H9 (cell line): Measurements from ENCODE around the gene CHMP6. TPM values are rescaled to one million over a fixed set of nuclear protein-coding genes. Genes with fewer than 3 reads are reported as not detected.
A peak's percentile ranks its signal among the peaks of the same experiment; 100 is the strongest.

Experiments used
- DNase-seq: peaks from one replicate; pipeline ENCODE4 v3.0.0-alpha.2; 2017
- H2AFZ ChIP-seq: one replicate; pipeline ENCODE4 v1.6.1; 2013; ENCODE audit warnings: mild to moderate bottlenecking, low read length, control low read depth, moderate library complexity
- H2AK5ac ChIP-seq: 2 replicates; pipeline ENCODE4 v1.6.1; 2013; ENCODE audit warnings: low read length, control low read depth, mixed read lengths; ENCODE audit not compliant: insufficient read length
- H2BK120ac ChIP-seq: one replicate; pipeline ENCODE4 v1.6.1; 2013; ENCODE audit warnings: low read depth, mild to moderate bottlenecking, low read length, control low read depth, inconsistent platforms; ENCODE audit not compliant: poor library complexity, severe bottlenecking
- H2BK12ac ChIP-seq: 2 replicates; pipeline ENCODE4 v1.6.1; 2013; ENCODE audit warnings: low read length, control low read depth, mixed read lengths, low read depth; ENCODE audit not compliant: insufficient read length
- H2BK15ac ChIP-seq: 2 replicates; pipeline ENCODE4 v1.6.1; 2013; ENCODE audit warnings: low read depth, low read length, control low read depth
- H2BK20ac ChIP-seq: one replicate; pipeline ENCODE4 v1.6.1; 2013; ENCODE audit warnings: low read depth, mild to moderate bottlenecking, low read length, control low read depth, inconsistent platforms; ENCODE audit not compliant: poor library complexity, severe bottlenecking
- H2BK5ac ChIP-seq: 2 replicates; pipeline ENCODE4 v1.6.1; 2013; ENCODE audit warnings: low read length, control low read depth, mixed read lengths; ENCODE audit not compliant: insufficient read length
- H3K14ac ChIP-seq: 2 replicates; pipeline ENCODE4 v1.6.1; 2013; ENCODE audit warnings: low read length, control low read depth; ENCODE audit not compliant: insufficient read depth
- H3K18ac ChIP-seq: 2 replicates; pipeline ENCODE4 v1.6.1; 2013; ENCODE audit warnings: low read depth, mild to moderate bottlenecking, mixed read lengths, low read length, control low read depth; ENCODE audit not compliant: insufficient read length
- H3K23ac ChIP-seq: 2 replicates; pipeline ENCODE4 v1.6.1; 2013; ENCODE audit warnings: low read length, control low read depth, mixed read lengths, low read depth; ENCODE audit not compliant: insufficient read length
- H3K23me2 ChIP-seq: 2 replicates; pipeline ENCODE4 v1.6.1; 2013; ENCODE audit warnings: low read depth, mild to moderate bottlenecking, mixed read lengths, low read length, control low read depth; ENCODE audit not compliant: insufficient read length, poor library complexity, severe bottlenecking
- H3K27ac ChIP-seq: 2 replicates; pipeline ENCODE4 v1.5.1; 2013; ENCODE audit warnings: low read length, control low read depth, mixed read lengths, low read depth; ENCODE audit not compliant: insufficient read length
- H3K27me3 ChIP-seq: 2 replicates; pipeline ENCODE4 v1.6.1; 2013; ENCODE audit warnings: low read length, control low read depth, inconsistent platforms; ENCODE audit not compliant: insufficient read depth
- H3K4ac ChIP-seq: 2 replicates; pipeline ENCODE4 v1.6.1; 2013; ENCODE audit warnings: low read depth, mild to moderate bottlenecking, control low read depth, inconsistent platforms, low read length, moderate library complexity
- H3K4me1 ChIP-seq: 2 replicates; pipeline ENCODE4 v1.6.1; 2013; ENCODE audit warnings: low read length, control low read depth, inconsistent platforms; ENCODE audit not compliant: insufficient read depth
- H3K4me2 ChIP-seq: 2 replicates; pipeline ENCODE4 v1.6.1; 2013; ENCODE audit warnings: low read length, control low read depth, mixed read lengths; ENCODE audit not compliant: insufficient read length, insufficient read depth
- H3K56ac ChIP-seq: 2 replicates; pipeline ENCODE4 v1.6.1; 2013; ENCODE audit warnings: low read depth, mild to moderate bottlenecking, mixed read lengths, low read length, control low read depth; ENCODE audit not compliant: insufficient read length
- H3K79me1 ChIP-seq: 2 replicates; pipeline ENCODE4 v1.6.1; 2013; ENCODE audit warnings: low read depth, mild to moderate bottlenecking, moderate library complexity, low read length, control low read depth, inconsistent platforms; ENCODE audit not compliant: insufficient read depth, poor library complexity, severe bottlenecking
- H3K79me2 ChIP-seq: 2 replicates; pipeline ENCODE4 v1.6.1; 2013; ENCODE audit warnings: low read length, control low read depth, inconsistent platforms; ENCODE audit not compliant: insufficient read depth
- H3K9ac ChIP-seq: 2 replicates; pipeline ENCODE4 v1.6.1; 2013; ENCODE audit warnings: low read length, control low read depth, mixed read lengths; ENCODE audit not compliant: insufficient read length; ENCODE audit errors: extremely low read depth
- H3K9me3 ChIP-seq: one replicate; pipeline ENCODE4 v1.6.1; 2013; ENCODE audit warnings: low read depth, low read length, inconsistent platforms; ENCODE audit not compliant: control insufficient read depth
- H3T11ph ChIP-seq: one replicate; pipeline ENCODE4 v1.6.1; 2013; ENCODE audit warnings: mild to moderate bottlenecking, low read length, control low read depth, inconsistent platforms
- H4K20me1 ChIP-seq: one replicate; pipeline ENCODE4 v1.6.1; 2013; ENCODE audit not compliant: control insufficient read depth, insufficient read length, insufficient read depth
- H4K5ac ChIP-seq: 2 replicates; pipeline ENCODE4 v1.6.1; 2013; ENCODE audit warnings: low read depth, mild to moderate bottlenecking, mixed read lengths, low read length, control low read depth; ENCODE audit not compliant: insufficient read length
- H4K8ac ChIP-seq: replicated peaks from 2 replicates; pipeline ENCODE4 v1.6.1; 2013; ENCODE audit warnings: low read length, control low read depth, mixed read lengths, low read depth; ENCODE audit not compliant: insufficient read length
- H4K91ac ChIP-seq: 2 replicates; pipeline ENCODE4 v1.6.1; 2013; ENCODE audit warnings: low read depth, mild to moderate bottlenecking, moderate library complexity, mixed read lengths, low read length, control low read depth; ENCODE audit not compliant: insufficient read length
- H3K27ac Mint-ChIP-seq, 3 experiments: 2 replicates in 2 of 3; 3 replicates in 1 of 3; pipeline ENCODE4 v1.8.0; 2020 to 2021; ENCODE audit warnings: mixed read lengths in 3 of 3, mild to moderate bottlenecking in 1 of 3, moderate library complexity in 1 of 3
- H3K27me3 Mint-ChIP-seq: 2 replicates; pipeline ENCODE4 v1.8.0; 2021; ENCODE audit warnings: low read depth, mild to moderate bottlenecking, moderate library complexity, mixed read lengths
- H3K36me3 Mint-ChIP-seq, 3 experiments: 2 replicates in 2 of 3; 3 replicates in 1 of 3; pipeline ENCODE4 v1.8.0; 2020 to 2021; ENCODE audit warnings: low read depth in 3 of 3, mixed read lengths in 3 of 3; ENCODE audit not compliant: insufficient read depth in 1 of 3
- H3K4me1 Mint-ChIP-seq, 2 experiments: 2 replicates each; pipeline ENCODE4 v1.8.0; 2020; ENCODE audit warnings: mixed read lengths in 2 of 2
- H3K4me3 Mint-ChIP-seq, 2 experiments: 2 replicates in 1 of 2; 3 replicates in 1 of 2; pipeline ENCODE4 v1.8.0; 2020 to 2021; ENCODE audit warnings: mild to moderate bottlenecking in 2 of 2, mixed read lengths in 2 of 2, moderate library complexity in 1 of 2
- H3K9me3 Mint-ChIP-seq, 2 experiments: 2 replicates in 1 of 2; 3 replicates in 1 of 2; pipeline ENCODE4 v1.8.0; 2020; ENCODE audit warnings: mild to moderate bottlenecking in 2 of 2, mixed read lengths in 2 of 2, moderate library complexity in 1 of 2
- CTCF ChIP-seq: fragments of 200-600 bp; sonication (generic); conservative IDR thresholded peaks from 3 replicates; pipeline ENCODE4 v1.8.0; 2021; ENCODE audit warnings: antibody characterized with exemption, mild to moderate bottlenecking
- WGBS: extraction: QIAGEN DNeasy Blood & Tissue Kit; methylation state at CpG from one replicate; pipeline ENCODE4 v1.1.7; 2013; ENCODE audit warnings: missing lambda C conversion rate, low lambda C conversion rate, mixed read lengths; ENCODE audit not compliant: insufficient read length; ENCODE audit errors: extremely low coverage; 5-methylcytosine and 5-hydroxymethylcytosine counted together
- total RNA-seq: library from RNA; stranded (reverse); gene quantifications from 2 replicates; pipeline ENCODE4 v1.2.1, GENCODE V29; 2021

Gene CHMP6
- total RNA-seq, 1 experiment from 2014 or later, result 23.4 TPM

DNA sequence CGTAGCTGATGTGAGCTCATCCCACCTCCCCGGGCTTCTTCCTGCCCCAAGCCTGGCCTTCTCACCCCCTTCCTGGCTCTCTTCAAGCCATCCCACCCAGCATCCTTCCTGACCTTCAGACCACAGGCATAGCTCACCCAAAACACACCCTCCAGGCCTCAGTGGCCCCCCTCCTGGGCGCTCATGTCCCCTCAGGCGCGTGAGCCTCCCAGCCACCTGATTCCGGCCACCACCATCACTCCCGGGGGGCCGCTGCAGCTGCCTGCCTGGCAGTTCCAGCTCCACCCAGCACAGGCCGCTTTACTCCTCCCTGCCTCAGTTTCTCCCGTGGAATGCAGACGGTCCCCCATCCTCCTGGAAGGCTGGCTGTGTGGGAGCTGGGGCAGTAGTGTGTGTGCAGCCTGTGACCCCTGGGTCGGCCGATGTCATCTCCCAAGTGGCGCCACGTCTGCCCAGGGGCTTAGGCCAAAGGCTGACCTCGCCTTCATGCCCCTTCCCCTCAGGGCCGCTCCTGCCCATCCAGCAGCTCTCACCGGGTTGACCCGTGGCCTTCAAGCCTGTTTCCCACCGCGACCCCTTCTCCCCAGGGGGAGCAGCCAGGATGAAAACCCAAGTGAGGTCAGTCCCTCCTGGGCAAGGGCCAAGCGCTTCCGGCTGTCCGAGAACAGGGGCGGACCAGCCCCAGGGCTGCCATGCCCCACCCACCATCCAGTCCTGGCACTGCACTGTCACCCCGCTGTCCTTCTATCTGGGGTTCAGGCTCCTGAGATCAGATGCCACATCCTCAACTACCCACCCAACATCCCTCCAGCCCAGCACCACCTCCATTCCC lies 11.9 kb upstream of the CHMP6 start:
- peaks cover 11 to 17% of the 10 kb centered on the region in 2 experiments for H3K4me1 Mint-ChIP-seq

More for the DNA sequence above, 11.9 kb upstream of the CHMP6 start:
- H3K27me3 ChIP-seq, result no peaks in the 10 kb centered on the region
- no peak overlapping the region for H2AK5ac ChIP-seq
- H4K5ac ChIP-seq, result no peak overlapping the region
- WGBS, result no CpG with 5 or more reads among the region's 26 CpGs
- H2BK12ac ChIP-seq, result no peak overlapping the region
- DNase-seq, result no peak
- no peak overlapping the region for H3K18ac ChIP-seq
- no peak overlapping the region for H2AFZ ChIP-seq
- H2BK120ac ChIP-seq, result no peak overlapping the region
- no peak overlapping the region for H3K23ac ChIP-seq
- H3K27ac ChIP-seq, result no peak overlapping the region
- H3K4ac ChIP-seq, result no peak overlapping the region
- H3K9me3 ChIP-seq, result no peaks in the 10 kb centered on the region
- no peak overlapping the region for H3T11ph ChIP-seq
- Mint-ChIP-seq H3K27me3 (peaks cover 29% of the 10 kb centered on the region), H3K9me3 (no peaks in the 10 kb centered on the region; a peak in 1 of 5 replicates), H3K36me3 (no peaks in the 10 kb centered on the region), H3K4me3 (peak overlapping the region in 1 of 2 experiments; percentile 76; a peak in 1 of 5 replicates), H3K27ac (no peak overlapping the region)
- no peak overlapping the region for H4K8ac ChIP-seq
- H2BK20ac ChIP-seq, result no peak overlapping the region
- no peaks in the 10 kb centered on the region for H3K23me2 ChIP-seq
- H3K56ac ChIP-seq, result no peak overlapping the region
- no peak overlapping the region for H3K4me2 ChIP-seq
- H2BK15ac ChIP-seq, result no peak overlapping the region
- no peak overlapping the region for H3K9ac ChIP-seq
- H2BK5ac ChIP-seq, result no peak overlapping the region
- no peak for TF ChIP-seq CTCF
- no peaks in the 10 kb centered on the region for H3K79me1 ChIP-seq
- H4K91ac ChIP-seq, result no peak overlapping the region
- no peak overlapping the region for H3K14ac ChIP-seq
- H3K79me2 ChIP-seq, result no peaks in the 10 kb centered on the region
- H4K20me1 ChIP-seq, result no peaks in the 10 kb centered on the region
- H3K4me1 ChIP-seq, result no peaks in the 10 kb centered on the region; the same call in 1 of the 2 replicates
